DMS53 treated with DMSO at 0.1 percent for 48 hours (cell line): ENCODE results near the gene SCAF1.

Source experiments
- DNase-seq: peaks from one replicate; lab custom pipeline; 2025; ENCODE audit not compliant: unreplicated experiment; lab: John Stamatoyannopoulos, UW

Gene SCAF1

GRCh38 chr19:49704888-49705642 lies 63.1 kb downstream of the SCAF1 start:
- DNase-seq, result no peak

GRCh38 chr19:49705919-49706318 lies 63.9 kb downstream of the SCAF1 start:
- DNase-seq, result no peak
